Measurements from ENCODE around the gene DDX31. TPM values are rescaled to one million over a fixed set of nuclear protein-coding genes. Genes with fewer than 3 reads are reported as not detected.
"Not testable (repeated sequence)": the region's sequence is repeated elsewhere in the genome, so short reads cannot be mapped to it uniquely, and the experiment has no call there.

Gene DDX31
- total RNA-seq, 2 donors from 2014 or later, result 7.6 to 19.7 TPM

- Histone ChIP-seq H3K36me3 (no peaks in the 10 kb centered on the region), H3K4me3 (no peak overlapping the region), H3K9me3 (no peaks in the 10 kb centered on the region), H3K27ac (no peak overlapping the region), H3K4me1 (ENCODE audit: control insufficient read depth in 1 of 2, low read depth in 2 of 2) (no peaks in the 10 kb centered on the region), H3K27me3 (replicated peaks; ENCODE audit: insufficient read depth) (no peaks in the 10 kb centered on the region)
- DNase-seq (ENCODE audit: low spot score) (no peak), ATAC-seq (ENCODE audit: insufficient number of reproducible peaks, low FRiP score, low read depth) (no peak)
- no peak for TF ChIP-seq CTCF (IDR thresholded peaks at IDR 0.05)
Measured at GRCh38 chr9:132711846-132712245, 42.1 kb upstream of the DDX31 start.

- not testable (repeated sequence) for H3K4me3 ChIP-seq; H3K9me3 ChIP-seq; H3K4me1 ChIP-seq (ENCODE audit: control insufficient read depth in 1 of 2, low read depth in 2 of 2); H3K36me3 ChIP-seq; H3K27ac ChIP-seq; H3K27me3 ChIP-seq (replicated peaks; ENCODE audit: insufficient read depth); DNase-seq (ENCODE audit: low spot score); ATAC-seq (ENCODE audit: insufficient number of reproducible peaks, low FRiP score, low read depth)
Measured at GRCh38 chr9:132711152-132711551, 41.4 kb upstream of the DDX31 start.

- no peak overlapping the region for H3K27ac ChIP-seq
- ATAC-seq (ENCODE audit: insufficient number of reproducible peaks, low FRiP score, low read depth) (no peak), DNase-seq (ENCODE audit: low spot score) (no peak)
- no peaks in the 10 kb centered on the region for H3K4me1 ChIP-seq (ENCODE audit: control insufficient read depth in 1 of 2, low read depth in 2 of 2)
- no peak overlapping the region for H3K4me3 ChIP-seq
- no peaks in the 10 kb centered on the region for H3K27me3 ChIP-seq (replicated peaks; ENCODE audit: insufficient read depth)
- no peak for TF ChIP-seq CTCF (IDR thresholded peaks at IDR 0.05)
- H3K9me3 ChIP-seq, result no peaks in the 10 kb centered on the region
- H3K36me3 ChIP-seq, result no peaks in the 10 kb centered on the region
Measured at GRCh38 chr9:132710333-132710732, 40.5 kb upstream of the DDX31 start.

GRCh38 chr9:132708769-132709430 lies 39.1 kb upstream of the DDX31 start:
- Histone ChIP-seq H3K27ac (no peak overlapping the region), H3K9me3 (no peaks in the 10 kb centered on the region), H3K4me1 (ENCODE audit: control insufficient read depth in 1 of 2, low read depth in 2 of 2) (no peaks in the 10 kb centered on the region), H3K4me3 (no peak overlapping the region), H3K27me3 (replicated peaks; ENCODE audit: insufficient read depth) (no peaks in the 10 kb centered on the region), H3K36me3 (no peaks in the 10 kb centered on the region)
- TF ChIP-seq CTCF (IDR thresholded peaks at IDR 0.05), result no peak
- ATAC-seq (ENCODE audit: insufficient number of reproducible peaks, low FRiP score, low read depth) (no peak), DNase-seq (ENCODE audit: low spot score) (no peak)

DNA sequence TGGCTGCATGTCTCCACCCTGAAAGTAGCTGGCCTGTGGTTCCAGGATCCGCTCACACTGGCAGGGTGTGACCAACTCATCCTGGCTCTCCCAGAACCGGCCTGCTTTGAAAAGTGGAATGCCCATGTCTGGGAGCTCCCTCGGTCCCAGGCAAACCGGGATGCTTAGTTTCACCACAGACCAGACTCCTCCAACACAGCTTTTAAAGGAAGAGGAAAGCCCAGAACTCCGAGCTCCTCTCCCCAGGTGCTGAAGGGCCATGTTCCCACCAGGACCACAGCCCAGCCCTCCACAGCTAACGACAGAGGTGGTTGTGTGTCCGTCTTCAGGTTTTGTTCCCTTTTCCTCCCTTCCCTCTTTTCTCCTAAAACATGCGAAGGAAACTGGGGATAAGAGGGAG lies 38.5 kb upstream of the DDX31 start:
- DNase-seq (ENCODE audit: low spot score), result no peak
- H3K27ac ChIP-seq, result no peak overlapping the region
- no peak for TF ChIP-seq CTCF (IDR thresholded peaks at IDR 0.05)

GRCh38 chr9:132703336-132703735 lies 33.6 kb upstream of the DDX31 start:
- no peak for TF ChIP-seq CTCF (IDR thresholded peaks at IDR 0.05)
- H3K9me3 ChIP-seq, result no peaks in the 10 kb centered on the region
- H3K4me1 ChIP-seq (ENCODE audit: control insufficient read depth in 1 of 2, low read depth in 2 of 2), result no peaks in the 10 kb centered on the region
- no peaks in the 10 kb centered on the region for H3K36me3 ChIP-seq
- ATAC-seq (ENCODE audit: insufficient number of reproducible peaks, low FRiP score, low read depth) (no peak), DNase-seq (ENCODE audit: low spot score) (no peak)
- no peak overlapping the region for H3K27ac ChIP-seq
- no peaks in the 10 kb centered on the region for H3K27me3 ChIP-seq (replicated peaks; ENCODE audit: insufficient read depth)
- no peak overlapping the region for H3K4me3 ChIP-seq

More for the DNA sequence above, 38.5 kb upstream of the DDX31 start:
- H3K9me3 ChIP-seq, result no peaks in the 10 kb centered on the region
- no peaks in the 10 kb centered on the region for H3K4me1 ChIP-seq (ENCODE audit: control insufficient read depth in 1 of 2, low read depth in 2 of 2)
- ATAC-seq (ENCODE audit: insufficient number of reproducible peaks, low FRiP score, low read depth), result no peak
- no peaks in the 10 kb centered on the region for H3K27me3 ChIP-seq (replicated peaks; ENCODE audit: insufficient read depth)
- H3K4me3 ChIP-seq, result no peak overlapping the region
- no peaks in the 10 kb centered on the region for H3K36me3 ChIP-seq
